Peyer's patch (tissue), 4 donors: ENCODE results near the gene SYNPO2. TPM values are rescaled to one million over a fixed set of nuclear protein-coding genes. Genes with fewer than 3 reads are reported as not detected.
"Not testable (repeated sequence)": the region's sequence is repeated elsewhere in the genome, so short reads cannot be mapped to it uniquely, and the experiment has no call there.

Source experiments
- DNase-seq, 3 donors: peaks; one replicate each; pipeline ENCODE4 v3.0.0-alpha.2; 2017 to 2019
- H3K27ac ChIP-seq, 4 donors: fragments of 200-600 bp; sonication (generic); one replicate each; pipeline ENCODE4 v1.5.1; 2016 to 2019
- H3K27me3 ChIP-seq, 2 donors: fragments of 200-600 bp; sonication (generic); one replicate each; pipeline ENCODE4 v1.5.1; 2019
- H3K36me3 ChIP-seq, 3 donors: fragments of 200-600 bp; sonication (generic); one replicate each; pipeline ENCODE4 v1.5.1; 2016 to 2019
- H3K4me1 ChIP-seq, 4 donors: fragments of 200-600 bp; sonication (generic); one replicate each; pipeline ENCODE4 v1.5.1; 2016 to 2019
- H3K4me3 ChIP-seq, 4 donors: fragments of 200-600 bp; sonication (generic); 1 replicate in 3 of 4; 2 replicates in 1 of 4; pipeline ENCODE4 v1.5.1; 2016 to 2019; ENCODE audit warnings: mild to moderate bottlenecking in 1 of 4
- H3K9me3 ChIP-seq, 4 donors: fragments of 200-600 bp; sonication (generic); one replicate each; pipeline ENCODE4 v1.5.1; 2016 to 2019; ENCODE audit warnings: mild to moderate bottlenecking in 1 of 4
- CTCF ChIP-seq, 6 experiments: fragments of 450-650 bp in 4 of 6; fragments of 200-600 bp in 2 of 6; sonication (generic) in 1 of 6; IDR thresholded peaks; one replicate each; pipeline ENCODE4 v1.5.1; 2017 to 2019; ENCODE audit warnings: antibody characterized with exemption in 6 of 6, mild to moderate bottlenecking in 3 of 6, moderate library complexity in 1 of 6
- POLR2A ChIP-seq, 2 donors: fragments of 450-650 bp; IDR thresholded peaks; one replicate each; pipeline ENCODE4 v1.5.1; 2017; ENCODE audit warnings: antibody characterized with exemption in 2 of 2, mild to moderate bottlenecking in 2 of 2, moderate library complexity in 2 of 2
- total RNA-seq, 4 donors: library from RNA; depleted of rRNA; stranded (reverse); fragments of >200 nt; gene quantifications; one replicate each; pipeline ENCODE4 v1.1.0, GENCODE V29; 2016

Gene SYNPO2
- total RNA-seq, 4 donors from 2014 or later: 24.9 to 77.6 (median 41.1) TPM

- no peak for DNase-seq
- TF ChIP-seq CTCF (IDR thresholded peaks at IDR 0.05) (no peak), POLR2A (IDR thresholded peaks at IDR 0.05) (no peak)
- peak overlapping the region in 3 of 4 donors; percentile 24 to 63 (median 59) for H3K27ac ChIP-seq
Measured at GRCh38 chr4:119040694-119041185, 152.1 kb downstream of the SYNPO2 start.

GRCh38 chr4:119041396-119041795 lies 152.7 kb downstream of the SYNPO2 start:
- Histone ChIP-seq H3K9me3 (no peaks in the 10 kb centered on the region), H3K4me3 (no peak overlapping the region), H3K4me1 (peaks cover 0 to 8% (median 0%) of the 10 kb centered on the region in 4 donors), H3K27ac (peak overlapping the region in 2 of 4 donors; percentile 14 to 59), H3K36me3 (no peaks in the 10 kb centered on the region), H3K27me3 (no peaks in the 10 kb centered on the region)
- DNase-seq: no peak
- TF ChIP-seq POLR2A (IDR thresholded peaks at IDR 0.05) (no peak), CTCF (IDR thresholded peaks at IDR 0.05) (no peak)

More at GRCh38 chr4:119040694-119041185, 152.1 kb downstream of the SYNPO2 start:
- Histone ChIP-seq H3K9me3 (no peaks in the 10 kb centered on the region), H3K4me1 (peaks cover 0 to 8% (median 0%) of the 10 kb centered on the region in 4 donors), H3K4me3 (no peak overlapping the region), H3K36me3 (no peaks in the 10 kb centered on the region), H3K27me3 (no peaks in the 10 kb centered on the region)

DNA sequence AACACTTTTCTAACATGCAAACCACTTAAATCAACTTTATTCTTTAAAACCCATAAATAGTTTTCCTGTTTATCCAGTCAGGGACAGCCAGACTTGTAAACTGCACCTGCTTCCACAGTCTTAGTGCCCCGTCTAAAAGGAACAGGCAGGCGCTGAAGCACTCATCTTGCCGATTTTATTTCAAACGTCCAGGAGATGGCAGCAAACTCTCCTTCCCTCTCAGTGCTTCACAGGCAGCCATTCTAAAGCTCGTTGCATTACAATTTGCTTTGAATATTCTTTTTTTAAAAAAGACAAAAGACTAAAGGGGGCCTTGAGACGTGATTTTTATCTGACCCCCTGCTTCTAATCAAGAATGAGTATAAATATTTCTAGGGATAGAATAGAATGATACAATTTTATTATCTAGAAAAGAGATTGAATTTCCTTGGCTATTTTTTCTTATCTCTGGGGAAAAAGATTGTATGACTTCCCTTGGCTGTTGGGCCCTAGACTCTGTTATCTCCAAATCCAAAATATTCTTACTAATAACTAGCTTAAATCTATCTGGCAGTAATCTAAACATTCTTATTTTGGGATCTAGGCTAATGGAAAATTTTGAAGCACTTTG lies 153.4 kb downstream of the SYNPO2 start:
- TF ChIP-seq CTCF (IDR thresholded peaks at IDR 0.05) (peak; percentile 7 to 83 (median 70)), POLR2A (IDR thresholded peaks at IDR 0.05) (no peak)
- Histone ChIP-seq H3K27me3 (no peaks in the 10 kb centered on the region), H3K4me3 (no peak overlapping the region), H3K27ac (peak overlapping the region in 2 of 4 donors; percentile 14 to 59), H3K4me1 (peaks cover 0 to 8% (median 0%) of the 10 kb centered on the region in 4 donors), H3K36me3 (no peaks in the 10 kb centered on the region), H3K9me3 (no peaks in the 10 kb centered on the region)
- DNase-seq: peak in 2 of 3 donors; percentile 34 to 85

- Histone ChIP-seq H3K4me1 (peaks cover 0 to 5% (median 0%) of the 10 kb centered on the region in 4 donors), H3K27ac (peak overlapping the region in 1 of 4 donors; percentile 0)
Measured at GRCh38 chr4:119046263-119046662, 157.6 kb downstream of the SYNPO2 start.

DNA sequence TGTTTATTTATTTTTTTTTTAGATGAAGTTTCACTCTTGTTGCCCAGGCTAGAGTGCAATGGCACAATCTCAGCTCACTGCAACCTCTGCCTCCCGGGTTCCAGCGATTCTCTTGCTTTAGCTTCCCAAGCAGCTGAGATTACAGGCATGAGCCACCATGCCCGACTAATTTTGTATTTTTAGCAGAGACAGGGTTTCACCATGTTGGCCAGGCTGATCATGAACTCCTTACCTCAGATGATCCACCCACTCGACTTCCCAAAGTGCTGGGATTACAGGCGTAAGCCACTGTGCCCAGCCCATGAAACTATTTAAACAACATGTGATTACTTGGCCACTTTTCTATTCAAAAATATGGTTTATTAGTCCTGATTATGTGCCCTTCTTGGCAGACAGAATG lies 158.4 kb downstream of the SYNPO2 start:
- not testable (repeated sequence) for H3K27me3 ChIP-seq, H3K9me3 ChIP-seq, H3K36me3 ChIP-seq, H3K27ac ChIP-seq, DNase-seq, H3K4me1 ChIP-seq, H3K4me3 ChIP-seq

More at GRCh38 chr4:119046263-119046662, 157.6 kb downstream of the SYNPO2 start:
- no peaks in the 10 kb centered on the region for H3K27me3 ChIP-seq
- H3K4me3 ChIP-seq: no peak overlapping the region
- H3K36me3 ChIP-seq: no peaks in the 10 kb centered on the region
- DNase-seq: no peak
- TF ChIP-seq CTCF (IDR thresholded peaks at IDR 0.05): no peak
- TF ChIP-seq POLR2A (IDR thresholded peaks at IDR 0.05): no peak
- no peaks in the 10 kb centered on the region for H3K9me3 ChIP-seq

- Histone ChIP-seq H3K27ac (no peak overlapping the region), H3K36me3 (no peaks in the 10 kb centered on the region), H3K9me3 (no peaks in the 10 kb centered on the region), H3K4me1 (no peaks in the 10 kb centered on the region), H3K4me3 (no peak overlapping the region), H3K27me3 (no peaks in the 10 kb centered on the region)
- no peak for DNase-seq
- no peak for TF ChIP-seq POLR2A (IDR thresholded peaks at IDR 0.05)
- no peak for TF ChIP-seq CTCF (IDR thresholded peaks at IDR 0.05)
Measured at GRCh38 chr4:119048446-119048845, 159.8 kb downstream of the SYNPO2 start.
